ENCODE measurements around the gene CDC42EP3. TPM values are rescaled to one million over a fixed set of nuclear protein-coding genes. Genes with fewer than 3 reads are reported as not detected.

CDC42EP3 gene
- total and polyA plus RNA-seq, 2 experiments from 2014 or later: 31.4 TPM

DNA sequence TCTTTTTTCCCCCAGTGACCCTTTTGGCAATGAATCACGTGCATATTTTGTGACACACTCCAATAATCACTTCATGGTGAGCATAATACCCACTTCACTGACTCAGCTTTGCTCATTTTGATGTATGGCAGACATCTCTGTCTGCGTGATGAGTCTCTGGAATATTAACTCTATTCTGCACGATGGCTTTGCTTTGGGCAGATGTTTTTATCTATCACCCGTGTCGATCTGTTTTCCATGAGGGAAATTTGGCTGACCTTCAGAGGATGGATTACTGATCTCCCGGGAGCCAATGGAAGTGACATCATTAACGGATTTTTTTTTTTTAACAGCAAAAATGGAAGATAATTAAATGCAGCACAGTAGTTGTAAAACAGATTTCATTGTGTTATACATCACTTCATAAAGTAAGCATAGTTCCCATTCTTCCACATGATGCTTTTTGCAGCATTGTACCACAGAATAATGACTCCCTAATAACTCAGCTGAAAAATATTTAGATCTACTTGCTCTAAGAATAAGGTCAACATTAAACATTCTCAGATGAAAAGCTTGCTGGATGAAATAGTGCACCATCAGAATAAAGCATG is 29.8 kb downstream of the CDC42EP3 start (continued):
- TF ChIP-seq ZNF462 (CRISPR knock-in tag; IDR thresholded peaks at IDR 0.05) (no peak), JUNB (IDR thresholded peaks at IDR 0.05; ENCODE audit: unreplicated experiment) (no peak), CREB1 (CRISPR knock-in tag; IDR thresholded peaks at IDR 0.05; ENCODE audit: low read depth) (no peak), POLR2AphosphoS5 (IDR thresholded peaks at IDR 0.05; ENCODE audit: low read depth) (no peak), CTCF (conservative IDR thresholded peaks at IDR 0.05; ENCODE audit: low read depth in 2 of 2) (no peak), EZH2phosphoT487 (IDR thresholded peaks at IDR 0.05; ENCODE audit: unreplicated experiment) (no peak)

DNA sequence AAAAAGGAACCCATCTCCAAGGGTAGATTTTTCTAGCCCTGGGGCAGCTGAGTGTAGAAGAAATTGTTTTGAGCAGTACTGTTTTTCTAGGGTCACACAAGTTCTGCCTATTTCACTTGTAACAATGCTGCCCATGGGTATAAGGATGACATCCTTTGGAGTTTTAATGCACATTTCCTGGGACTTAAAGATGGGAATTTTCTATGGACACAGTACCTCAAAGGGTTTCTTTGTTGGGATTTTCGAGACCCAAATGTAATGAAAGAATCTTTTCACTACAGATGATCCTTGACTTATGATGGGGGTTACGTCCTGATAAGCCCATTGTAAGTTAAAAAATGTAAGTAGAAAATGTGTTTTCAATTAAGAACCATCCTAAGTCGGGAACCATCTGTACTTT is 31.8 kb downstream of the CDC42EP3 start:
- H3K27me3 ChIP-seq (ENCODE audit: insufficient read depth): no peaks in the 10 kb centered on the region
- Mint-ChIP-seq H3K27me3 (ENCODE audit: insufficient read depth, low read depth, poor library complexity) (peaks cover 4% of the 10 kb centered on the region), H3K27ac (no peak overlapping the region), H3K36me3 (ENCODE audit: low read depth) (peaks cover 44% of the 10 kb centered on the region), H3K4me1 (peaks cover 34% of the 10 kb centered on the region), H3K9me3 (no peaks in the 10 kb centered on the region), H3K4me3 (no peak overlapping the region)
- H3K27ac ChIP-seq (ENCODE audit: low read depth): no peak overlapping the region
- no peak overlapping the region for H3K4me3 ChIP-seq
- H3K4me1 ChIP-seq (ENCODE audit: insufficient read depth): no peaks in the 10 kb centered on the region
- no peak overlapping the region for H2AFZ ChIP-seq
- ATAC-seq (no peak), DNase-seq (ENCODE audit: low spot score) (no peak)
- H3K9me2 ChIP-seq (ENCODE audit: insufficient read depth): peaks cover 13% of the 10 kb centered on the region
- peaks cover 4% of the 10 kb centered on the region; the same call in 1 of the 2 replicates for H3K36me3 ChIP-seq (ENCODE audit: insufficient read depth)
- no peaks in the 10 kb centered on the region; the same call in 1 of the 2 replicates for H4K20me1 ChIP-seq (replicated peaks; ENCODE audit: insufficient read depth)
- no peaks in the 10 kb centered on the region for H3F3A ChIP-seq (replicated peaks; ENCODE audit: low read depth)
- H3K79me2 ChIP-seq (replicated peaks; ENCODE audit: insufficient read depth): no peaks in the 10 kb centered on the region
- H3K4me2 ChIP-seq: no peak overlapping the region
- no peak for TF ChIP-seq ZNF462 (CRISPR knock-in tag; IDR thresholded peaks at IDR 0.05)
